Measurements from ENCODE around the gene SLC25A33.

DNA sequence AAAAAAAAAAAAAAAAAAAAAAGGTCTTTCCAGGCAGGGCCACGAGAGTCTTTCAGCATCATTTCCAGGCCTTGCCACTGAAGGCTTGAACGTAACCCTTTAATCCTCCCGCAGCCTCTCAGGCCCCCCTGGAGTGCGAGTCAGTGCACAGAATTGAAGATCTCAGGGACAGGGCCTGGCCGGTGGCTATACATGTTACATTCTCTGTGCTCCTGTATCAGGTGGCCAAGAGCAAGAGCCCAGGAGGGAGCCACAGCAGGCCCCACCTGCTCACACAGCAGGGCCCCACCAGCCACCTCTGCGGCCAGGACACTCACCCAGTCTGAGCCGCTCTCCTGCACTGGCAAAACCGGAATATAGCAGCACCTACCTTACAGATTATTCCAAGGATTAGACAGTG is 34.1 kb upstream of the SLC25A33 start:
- TF ChIP-seq POLR2AphosphoS5 (IDR thresholded peaks at IDR 0.05; ENCODE audit: low read depth, low read length) = no peak
- no peak for TF ChIP-seq POLR2A (IDR thresholded peaks at IDR 0.05; ENCODE audit: low read depth, low read length)
- no peak for TF ChIP-seq TAF1 (IDR thresholded peaks at IDR 0.05; ENCODE audit: borderline replicate concordance, low read depth, low read length)
